Measurements from ENCODE around the gene TEX22. TPM values are rescaled to one million over a fixed set of nuclear protein-coding genes. Genes with fewer than 3 reads are reported as not detected.

The TEX22 gene
- total RNA-seq, 1 experiment from 2014 or later = 0.41 TPM

DNA sequence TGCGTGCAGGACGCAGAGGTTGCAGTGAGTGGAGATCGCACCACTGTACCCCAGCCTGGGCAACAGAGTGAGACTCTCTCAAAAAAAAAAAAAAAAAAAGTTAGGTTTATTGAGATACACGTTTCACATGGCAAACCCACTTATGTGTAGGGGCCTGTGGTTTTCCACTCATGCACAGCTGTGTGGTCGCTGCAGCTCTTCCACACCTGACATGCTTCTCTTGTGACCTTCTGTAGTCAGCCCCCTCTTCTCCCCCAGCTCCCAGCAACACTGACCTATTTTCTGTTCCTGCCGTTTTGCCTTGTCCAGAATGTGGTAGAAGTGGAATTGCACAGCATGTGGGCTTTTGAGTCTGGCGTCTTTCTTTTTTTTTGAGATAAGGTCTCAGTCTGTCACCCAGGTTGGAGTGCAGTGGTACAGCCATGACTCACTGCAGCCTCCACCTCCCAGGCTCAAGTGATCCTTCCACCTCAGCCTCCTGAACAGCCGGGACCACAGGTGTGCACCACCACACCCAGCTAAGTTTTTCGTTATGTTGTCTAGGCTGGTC lies 29.7 kb downstream of the TEX22 start:
- no peak for DNase-seq (ENCODE audit: low spot score)
- in situ Hi-C loops (cut with HindIII; ENCODE audit: low sequenced_read_pairs) = no loop called here

DNA sequence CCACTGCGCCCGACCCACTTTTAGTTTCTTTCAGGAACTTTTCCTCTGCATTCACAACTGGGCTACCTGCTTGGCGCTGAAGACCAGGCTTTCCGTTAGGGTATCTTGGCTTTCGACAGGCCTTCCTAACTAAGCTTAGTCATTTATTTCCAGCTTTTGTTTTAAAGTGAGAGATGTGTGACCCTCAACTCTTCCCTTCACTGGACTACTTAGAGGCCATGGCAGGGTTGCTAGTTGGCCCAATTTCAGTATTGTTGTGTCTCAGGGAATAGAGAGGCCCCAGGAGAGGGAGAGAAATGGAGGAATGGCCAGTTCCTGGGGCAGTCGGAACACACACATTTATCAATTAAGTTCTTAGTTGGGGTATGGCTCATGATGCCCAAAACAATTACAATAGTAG lies 31.7 kb downstream of the TEX22 start:
- no peak for DNase-seq (ENCODE audit: low spot score)
- in situ Hi-C loops (cut with HindIII; ENCODE audit: low sequenced_read_pairs) = no loop called here

- in situ Hi-C loops (cut with HindIII; ENCODE audit: low sequenced_read_pairs) = no loop called here
- no peak for DNase-seq (ENCODE audit: low spot score)
Observed at GRCh38 chr14:105430565-105430964, 32.2 kb downstream of the TEX22 start.

GRCh38 chr14:105431256-105431655 lies 32.9 kb downstream of the TEX22 start:
- in situ Hi-C loops (cut with HindIII; ENCODE audit: low sequenced_read_pairs) = no loop called here
- no peak for DNase-seq (ENCODE audit: low spot score)

DNA sequence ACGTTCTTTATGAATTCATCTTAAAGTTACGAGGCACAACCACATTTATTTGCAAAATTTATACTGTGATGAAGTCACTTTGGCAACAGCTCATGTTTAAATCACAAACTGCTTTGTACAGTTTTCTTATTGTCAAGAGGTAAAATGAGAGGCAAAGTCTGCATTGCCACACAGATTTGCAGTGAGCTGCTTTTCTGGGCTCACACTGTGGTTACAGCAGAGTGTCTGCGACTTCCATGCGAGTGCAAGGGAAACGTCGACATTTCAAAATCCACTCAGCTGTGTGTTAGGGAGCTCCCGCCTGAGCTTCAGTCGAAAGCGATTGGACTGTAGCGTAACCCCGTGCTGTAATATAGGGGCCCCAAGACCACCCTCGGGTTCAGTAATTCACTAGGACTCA lies 34.3 kb downstream of the TEX22 start:
- no peak for DNase-seq (ENCODE audit: low spot score)
- in situ Hi-C loops (cut with HindIII; ENCODE audit: low sequenced_read_pairs) = no loop called here

- in situ Hi-C loops (cut with HindIII; ENCODE audit: low sequenced_read_pairs) = no loop called here
- no peak for DNase-seq (ENCODE audit: low spot score)
Observed at GRCh38 chr14:105433161-105433605, 34.8 kb downstream of the TEX22 start.

DNA sequence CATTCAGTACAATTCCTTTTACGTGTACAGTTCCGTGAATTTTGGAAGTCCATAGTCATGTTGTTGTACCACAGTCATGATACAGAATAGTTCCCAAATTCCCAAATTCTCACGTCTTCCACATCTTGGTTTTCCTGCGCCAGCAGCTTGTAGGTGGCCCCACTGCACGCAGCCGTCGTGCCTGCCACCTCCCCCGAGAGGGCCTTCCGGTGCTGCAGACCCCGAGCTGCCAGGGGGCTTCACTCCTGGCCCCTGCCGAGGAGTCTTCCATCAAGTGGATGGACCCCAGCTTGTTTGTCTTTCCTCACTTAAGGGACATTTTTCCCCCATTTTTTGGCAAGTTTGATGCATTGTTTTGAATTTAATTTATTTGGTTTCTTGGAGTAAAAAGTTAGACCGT lies 38.1 kb downstream of the TEX22 start:
- DNase-seq (ENCODE audit: low spot score) = no peak
- in situ Hi-C loops (cut with HindIII; ENCODE audit: low sequenced_read_pairs) = no loop called here

DNA sequence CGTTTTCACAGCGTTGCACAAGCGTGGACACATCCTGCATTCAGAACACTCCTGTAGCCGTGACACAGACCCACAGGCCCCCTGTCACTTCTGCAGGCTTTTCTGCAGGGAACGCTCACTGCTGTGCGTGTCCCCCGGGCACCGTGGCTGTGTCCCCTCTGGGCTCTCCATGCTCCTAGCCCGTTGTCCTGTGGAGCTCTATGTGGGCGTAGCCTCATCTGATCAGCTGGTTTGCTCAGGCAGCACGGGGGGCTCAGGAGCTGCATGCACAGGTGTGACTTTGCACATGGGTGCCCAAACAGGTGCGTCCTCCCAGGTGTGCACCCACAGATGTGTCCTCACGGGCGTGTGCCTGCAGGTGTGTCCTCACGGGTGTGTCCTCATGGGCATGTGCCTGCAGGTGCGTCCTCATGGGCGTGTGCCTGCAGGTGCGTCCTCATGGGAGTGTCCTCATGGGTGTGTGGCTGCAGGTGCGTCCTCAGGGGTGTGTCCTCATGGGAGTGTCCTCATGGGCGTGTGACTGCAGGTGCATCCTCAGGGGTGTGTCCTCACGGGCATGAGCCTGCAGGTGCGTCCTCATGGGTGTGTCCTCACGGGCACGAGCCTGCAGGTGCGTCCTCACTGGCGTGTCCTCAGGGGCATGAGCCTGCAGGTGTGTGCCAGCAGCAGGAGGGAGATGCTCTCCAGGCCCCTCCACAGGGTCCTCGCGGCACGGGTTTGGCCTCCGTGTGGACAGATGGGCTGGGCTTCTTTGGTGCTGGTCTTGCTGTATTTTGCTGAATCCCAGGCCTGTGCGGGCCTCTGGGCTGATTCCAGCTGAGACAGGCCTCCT lies 38.8 kb downstream of the TEX22 start:
- in situ Hi-C loops (cut with HindIII; ENCODE audit: low sequenced_read_pairs) = no loop called here
- no peak for DNase-seq (ENCODE audit: low spot score)

- DNase-seq (ENCODE audit: low spot score) = peak; percentile 51
- in situ Hi-C loops (cut with HindIII; ENCODE audit: low sequenced_read_pairs) = no loop called here
Observed at GRCh38 chr14:105437723-105438500, 39.6 kb downstream of the TEX22 start.

GRCh38 chr14:105439179-105439578 lies 40.8 kb downstream of the TEX22 start:
- no peak for DNase-seq (ENCODE audit: low spot score)
- in situ Hi-C loops (cut with HindIII; ENCODE audit: low sequenced_read_pairs) = no loop called here

GRCh38 chr14:105439710-105440553 lies 41.6 kb downstream of the TEX22 start:
- in situ Hi-C loops (cut with HindIII; ENCODE audit: low sequenced_read_pairs) = no loop called here
- DNase-seq (ENCODE audit: low spot score) = peak; percentile 71

DNA sequence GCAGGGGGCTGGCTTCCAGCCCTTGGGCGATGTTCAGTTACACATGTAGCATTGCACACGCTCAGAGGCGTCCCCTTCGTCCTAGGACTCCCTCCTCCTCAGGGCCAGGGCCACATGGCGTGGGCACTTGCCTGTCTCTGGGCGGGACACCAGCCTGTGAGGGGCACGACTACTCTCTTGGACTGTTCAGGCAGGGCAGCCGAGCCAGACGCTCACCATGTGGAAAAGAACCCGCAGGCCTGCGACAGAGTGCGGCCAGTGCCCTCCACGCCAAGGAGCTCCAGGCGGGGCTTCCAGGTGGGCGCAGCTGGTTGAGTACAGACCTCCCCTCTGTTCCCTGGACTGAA lies 42.2 kb downstream of the TEX22 start:
- in situ Hi-C loops (cut with HindIII; ENCODE audit: low sequenced_read_pairs) = no loop called here
- no peak for DNase-seq (ENCODE audit: low spot score)

- in situ Hi-C loops (cut with HindIII; ENCODE audit: low sequenced_read_pairs) = no loop called here
- DNase-seq (ENCODE audit: low spot score) = no peak
Observed at GRCh38 chr14:105440992-105441391, 42.7 kb downstream of the TEX22 start.

- in situ Hi-C loops (cut with HindIII; ENCODE audit: low sequenced_read_pairs) = no loop called here
- no peak for DNase-seq (ENCODE audit: low spot score)
Observed at GRCh38 chr14:105442125-105442524, 43.8 kb downstream of the TEX22 start.

GRCh38 chr14:105442834-105443233 lies 44.5 kb downstream of the TEX22 start:
- DNase-seq (ENCODE audit: low spot score) = no peak
- in situ Hi-C loops (cut with HindIII; ENCODE audit: low sequenced_read_pairs) = no loop called here

GRCh38 chr14:105444859-105445258 lies 46.5 kb downstream of the TEX22 start:
- in situ Hi-C loops (cut with HindIII; ENCODE audit: low sequenced_read_pairs) = no loop called here
- no peak for DNase-seq (ENCODE audit: low spot score)

DNA sequence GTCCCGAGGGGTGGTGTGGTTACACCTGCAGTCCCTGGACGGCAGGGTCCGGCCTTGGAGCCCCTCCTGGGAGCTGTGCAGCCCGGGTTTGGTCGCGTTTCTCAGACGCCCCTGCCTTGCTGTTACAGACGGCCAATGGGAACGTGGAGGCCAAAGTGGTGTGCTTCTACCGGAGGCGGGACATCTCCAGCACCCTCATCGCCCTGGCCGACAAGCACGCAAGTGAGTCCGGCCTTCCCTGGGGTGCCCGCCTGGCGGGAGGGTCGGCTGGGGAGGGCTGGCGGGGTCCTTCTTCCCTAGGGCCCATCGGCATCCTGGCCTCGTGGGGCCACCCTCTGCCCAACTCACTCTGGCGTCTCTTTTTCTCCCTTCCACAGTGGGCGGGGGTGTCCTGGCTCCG lies 47.0 kb downstream of the TEX22 start:
- in situ Hi-C loops (cut with HindIII; ENCODE audit: low sequenced_read_pairs) = no loop called here

DNA sequence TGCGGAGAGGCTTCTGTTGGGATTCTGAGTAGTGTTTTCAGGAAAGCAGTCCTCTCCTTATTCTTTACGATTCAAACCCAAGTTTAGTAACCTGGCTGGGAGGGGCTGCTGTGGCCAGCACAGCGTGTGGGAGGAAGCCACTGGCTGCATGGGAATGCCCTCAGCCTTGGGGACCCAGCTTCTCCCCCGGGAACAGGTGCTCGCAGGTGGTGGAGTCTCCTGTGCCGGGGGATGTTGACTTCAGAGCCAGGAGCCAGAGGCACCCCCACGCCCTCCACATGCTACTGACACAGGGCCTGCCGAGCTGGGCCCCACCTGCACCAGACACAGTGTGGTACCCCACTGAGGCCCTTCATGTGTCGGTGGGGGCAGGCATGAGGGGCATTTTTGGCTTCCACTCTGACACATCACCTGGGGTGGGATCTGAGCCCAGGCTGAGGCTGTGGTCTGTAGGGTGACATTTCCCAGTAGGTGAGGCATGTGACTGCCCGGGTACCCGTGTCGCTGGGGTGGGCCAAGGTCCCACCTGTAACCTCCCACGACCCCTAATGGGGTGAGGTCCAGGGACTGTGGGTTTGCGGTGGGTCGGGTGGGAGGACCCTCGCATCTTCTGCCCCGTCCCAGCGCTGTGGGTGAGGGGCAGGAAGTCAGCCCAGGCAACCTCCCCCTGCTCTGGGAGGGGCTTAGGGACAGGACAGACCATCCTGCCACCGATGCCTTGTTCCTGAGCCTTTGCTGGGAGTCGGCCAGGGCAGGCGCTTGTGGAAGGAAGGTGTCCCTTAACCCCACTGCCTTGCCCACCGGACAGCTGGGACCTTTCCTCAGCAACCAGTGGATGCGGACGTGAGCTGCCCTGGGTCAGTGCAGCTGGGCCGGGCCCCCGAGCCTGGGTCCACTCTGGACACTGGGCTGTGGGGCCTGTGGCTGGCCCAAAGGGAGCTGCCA lies 47.8 kb downstream of the TEX22 start:
- no peak for DNase-seq (ENCODE audit: low spot score)
- in situ Hi-C loops (cut with HindIII; ENCODE audit: low sequenced_read_pairs) = no loop called here

More for the DNA sequence above, 47.0 kb downstream of the TEX22 start:
- no peak for DNase-seq (ENCODE audit: low spot score)

All from G401 (cell line).